Measurements from ENCODE around the gene OGFR.

DNA sequence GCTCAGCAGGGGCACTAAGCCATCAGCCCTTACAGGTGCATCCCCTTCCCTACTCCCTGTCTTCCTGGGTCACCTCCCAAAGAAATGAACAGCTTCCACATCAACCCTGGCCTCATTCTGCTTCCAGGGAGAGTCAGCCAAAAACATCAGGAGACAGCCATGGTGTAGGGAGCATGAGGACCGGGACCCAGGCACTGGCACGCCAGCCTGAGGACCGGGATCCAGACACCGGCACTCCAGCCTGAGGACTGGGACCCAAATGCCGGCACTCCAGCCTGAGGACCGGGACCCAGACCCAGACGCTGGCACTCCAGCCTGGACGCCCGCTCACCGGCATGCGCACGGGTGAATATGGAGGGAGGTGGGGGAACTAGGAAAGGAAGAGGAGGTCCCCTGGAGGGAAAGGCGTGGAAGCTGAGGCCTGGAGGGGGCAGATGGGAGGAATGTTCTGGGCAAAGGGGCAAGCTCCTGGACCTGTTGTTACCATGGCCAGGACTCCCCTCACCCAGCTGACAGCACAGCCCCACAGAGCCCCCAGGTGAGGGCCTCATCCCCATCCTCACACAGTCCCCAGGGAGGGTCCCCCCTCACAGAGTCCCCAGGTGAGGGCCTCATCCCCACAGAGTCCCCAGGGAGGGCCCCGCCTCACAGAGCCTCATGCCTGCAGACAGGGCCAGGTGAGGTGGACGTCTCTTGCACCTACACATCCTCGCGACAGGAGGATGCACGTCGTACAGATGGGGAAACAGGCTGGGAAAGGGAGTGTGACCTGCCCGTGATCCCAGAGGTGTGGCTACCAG lies 34.3 kb upstream of the OGFR start:
- TF ChIP-seq POLR2A (IDR thresholded peaks at IDR 0.05; ENCODE audit: low read depth, low read length) (no peak), POLR2AphosphoS5 (IDR thresholded peaks at IDR 0.05; ENCODE audit: low read depth, low read length) (no peak), TAF1 (IDR thresholded peaks at IDR 0.05; ENCODE audit: borderline replicate concordance, low read depth, low read length) (no peak)

Data from GM12892 (cell line).